Measurements from ENCODE around the gene PRKACA.
A peak's percentile ranks its signal among the peaks of the same experiment; 100 is the strongest.
"Not testable (repeated sequence)": the region's sequence is repeated elsewhere in the genome, so short reads cannot be mapped to it uniquely, and the experiment has no call there.

The PRKACA gene

DNA sequence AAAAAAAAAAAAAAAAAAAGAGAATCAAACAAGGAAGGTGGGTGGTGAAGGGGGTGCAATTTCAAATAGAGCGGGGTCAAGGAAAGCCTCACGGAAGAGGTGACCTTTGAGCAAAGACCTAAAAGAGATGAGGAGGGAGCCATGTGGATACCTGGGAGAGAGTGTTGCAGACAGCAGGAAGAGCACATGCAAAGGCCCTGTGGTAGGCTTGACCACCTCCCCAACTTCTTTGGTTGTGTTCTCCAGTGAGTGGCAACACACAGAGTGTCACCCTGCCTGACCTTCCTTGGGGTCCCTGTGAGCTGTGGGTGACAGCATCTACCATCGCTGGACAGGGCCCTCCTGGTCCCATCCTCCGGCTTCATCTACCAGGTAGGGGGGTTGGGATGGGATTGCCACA, 67.0 kb downstream of the PRKACA start:
- H3K4me3 ChIP-seq (ENCODE audit: low read depth, low read length), result no peak overlapping the region
- no peak for DNase-seq (ENCODE audit: low read depth)
- TF ChIP-seq, protein P1, sequence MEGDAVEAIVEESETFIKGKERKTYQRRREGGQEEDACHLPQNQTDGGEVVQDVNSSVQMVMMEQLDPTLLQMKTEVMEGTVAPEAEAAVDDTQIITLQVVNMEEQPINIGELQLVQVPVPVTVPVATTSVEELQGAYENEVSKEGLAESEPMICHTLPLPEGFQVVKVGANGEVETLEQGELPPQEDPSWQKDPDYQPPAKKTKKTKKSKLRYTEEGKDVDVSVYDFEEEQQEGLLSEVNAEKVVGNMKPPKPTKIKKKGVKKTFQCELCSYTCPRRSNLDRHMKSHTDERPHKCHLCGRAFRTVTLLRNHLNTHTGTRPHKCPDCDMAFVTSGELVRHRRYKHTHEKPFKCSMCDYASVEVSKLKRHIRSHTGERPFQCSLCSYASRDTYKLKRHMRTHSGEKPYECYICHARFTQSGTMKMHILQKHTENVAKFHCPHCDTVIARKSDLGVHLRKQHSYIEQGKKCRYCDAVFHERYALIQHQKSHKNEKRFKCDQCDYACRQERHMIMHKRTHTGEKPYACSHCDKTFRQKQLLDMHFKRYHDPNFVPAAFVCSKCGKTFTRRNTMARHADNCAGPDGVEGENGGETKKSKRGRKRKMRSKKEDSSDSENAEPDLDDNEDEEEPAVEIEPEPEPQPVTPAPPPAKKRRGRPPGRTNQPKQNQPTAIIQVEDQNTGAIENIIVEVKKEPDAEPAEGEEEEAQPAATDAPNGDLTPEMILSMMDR (IDR thresholded peaks at IDR 0.05; ENCODE audit: insufficient read depth, low read depth, low read length, missing control alignments), result no peak

DNA sequence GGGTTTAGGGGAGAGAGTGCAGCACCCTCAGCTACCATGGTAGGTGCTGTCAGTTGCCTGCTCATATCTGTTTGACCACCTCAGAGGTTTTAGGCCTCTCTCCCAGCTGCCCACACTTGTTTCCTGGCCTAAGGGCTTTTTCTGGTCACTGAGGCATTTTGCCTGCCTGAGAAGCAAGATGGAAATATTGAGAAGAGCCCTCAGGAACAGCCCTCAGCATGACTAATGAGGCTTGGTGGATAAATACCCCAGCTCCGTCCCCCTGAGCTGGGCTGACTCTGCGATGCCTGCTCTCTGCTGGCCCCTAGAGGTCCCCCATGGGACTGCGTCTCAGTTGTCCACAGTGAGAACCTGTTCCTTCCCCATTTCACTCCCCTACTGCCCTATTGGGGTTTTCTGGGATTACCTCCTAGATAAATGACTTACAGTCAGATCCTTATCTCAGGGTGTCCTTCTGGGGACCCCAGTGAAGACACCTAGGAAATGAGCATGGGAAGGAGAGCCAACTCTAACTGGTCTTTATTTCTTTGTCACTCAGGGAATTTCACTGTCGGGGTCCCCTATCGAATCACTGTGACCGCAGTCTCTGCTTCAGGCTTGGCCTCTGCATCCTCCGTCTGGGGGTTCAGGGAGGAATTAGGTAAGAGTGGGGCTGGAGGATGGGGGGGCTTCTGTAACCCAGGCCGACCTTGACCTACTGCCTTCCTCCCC, 69.0 kb downstream of the PRKACA start:
- peak; percentile 54 for DNase-seq (ENCODE audit: low read depth)
- TF ChIP-seq, protein P1 (IDR thresholded peaks at IDR 0.05; ENCODE audit: insufficient read depth, low read depth, low read length, missing control alignments), result peak; percentile 93
- no peak overlapping the region for H3K4me3 ChIP-seq (ENCODE audit: low read depth, low read length)

DNA sequence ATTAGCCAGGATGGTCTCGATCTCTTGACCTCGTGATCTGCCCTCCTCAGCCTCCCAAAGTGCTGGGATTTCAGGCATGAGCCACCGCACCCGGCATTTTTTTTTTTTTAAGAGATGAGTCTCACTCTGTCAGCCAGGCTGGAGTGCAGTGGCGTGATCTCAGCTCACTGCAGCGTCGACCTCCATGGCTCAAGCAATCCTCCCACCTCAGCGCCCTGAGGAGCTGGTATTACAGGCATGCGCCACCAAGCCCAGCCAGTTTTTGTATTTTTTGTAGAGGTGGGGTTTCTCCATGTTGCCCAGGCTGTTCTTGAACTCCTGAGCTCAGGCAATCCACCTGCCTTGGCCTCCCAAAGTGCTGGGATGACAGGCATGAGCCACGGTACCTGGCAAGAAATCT, 69.7 kb downstream of the PRKACA start:
- not testable (repeated sequence) for DNase-seq (ENCODE audit: low read depth); H3K4me3 ChIP-seq (ENCODE audit: low read depth, low read length)

DNA sequence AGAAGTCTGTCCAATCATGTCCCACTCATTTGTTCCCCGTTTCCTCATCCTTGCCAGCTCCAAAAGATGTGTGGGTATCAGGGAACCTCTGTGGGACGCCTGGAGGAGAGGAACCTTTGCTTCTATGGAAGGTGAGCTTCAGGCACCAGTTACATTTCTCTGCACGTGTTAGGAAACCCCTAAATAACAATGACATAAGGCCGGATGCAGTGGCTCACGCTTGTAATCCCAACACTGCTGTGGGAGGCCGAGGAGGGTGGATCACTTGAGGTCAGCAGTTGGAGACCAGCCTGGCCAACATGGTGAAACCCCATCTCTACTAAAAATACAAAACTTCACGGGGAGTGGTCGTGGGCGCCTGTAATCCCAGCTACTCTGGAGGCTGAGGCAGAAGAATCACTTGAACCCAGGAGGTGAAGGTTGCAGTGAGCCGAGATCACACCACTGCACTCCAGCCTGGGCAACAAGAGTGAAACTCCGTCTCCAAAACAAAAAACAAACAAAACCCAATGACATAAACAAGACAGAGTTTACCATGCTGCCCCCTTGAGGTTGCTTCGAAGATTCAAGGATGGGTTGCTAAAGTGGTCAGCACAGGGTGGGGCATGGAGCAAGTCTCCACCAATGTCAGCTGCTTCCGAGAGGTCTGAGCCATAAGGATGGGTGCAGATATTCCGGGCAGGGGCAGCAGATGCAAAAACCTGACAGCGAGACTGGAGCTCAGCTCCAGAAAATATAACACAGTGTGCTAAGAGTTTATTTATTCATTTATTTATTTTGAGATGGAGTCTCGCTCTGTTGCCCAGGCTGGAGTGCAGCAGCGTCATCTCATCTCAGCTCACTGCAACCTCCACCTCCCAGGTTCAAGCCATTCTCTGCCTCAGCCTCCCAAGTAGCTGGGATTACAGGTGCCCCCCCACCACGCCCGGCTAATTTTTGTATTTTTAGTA, 74.6 kb downstream of the PRKACA start:
- TF ChIP-seq, protein P1 (IDR thresholded peaks at IDR 0.05; ENCODE audit: insufficient read depth, low read depth, low read length, missing control alignments), result peak; percentile 55
- not testable (repeated sequence) for H3K4me3 ChIP-seq (ENCODE audit: low read depth, low read length)
- peak; percentile 88 for DNase-seq (ENCODE audit: low read depth)

Measured in GM12865 (cell line).